ENCODE measurements around the gene DRC1.

Gene DRC1

DNA sequence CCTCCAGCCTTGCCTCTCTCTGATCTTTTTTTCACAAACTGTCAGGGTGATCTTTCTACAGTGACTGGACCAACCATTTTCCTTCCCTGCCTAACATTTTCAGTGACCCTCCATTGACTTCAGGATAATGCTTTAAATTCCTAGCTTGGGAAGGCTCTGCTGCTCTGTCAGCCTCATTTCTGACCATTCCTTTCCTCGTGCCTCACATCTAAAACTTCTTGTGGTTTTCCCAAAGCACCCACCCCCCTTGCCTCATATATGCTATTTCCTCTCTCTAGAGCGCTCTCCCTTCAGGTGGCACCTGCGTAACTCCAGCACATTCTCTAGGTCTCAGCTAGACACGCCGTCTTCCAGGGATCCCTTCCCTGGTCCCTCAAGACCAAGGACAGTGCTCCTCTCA, 37.2 kb downstream of the DRC1 start:
- TF ChIP-seq, protein P1, sequence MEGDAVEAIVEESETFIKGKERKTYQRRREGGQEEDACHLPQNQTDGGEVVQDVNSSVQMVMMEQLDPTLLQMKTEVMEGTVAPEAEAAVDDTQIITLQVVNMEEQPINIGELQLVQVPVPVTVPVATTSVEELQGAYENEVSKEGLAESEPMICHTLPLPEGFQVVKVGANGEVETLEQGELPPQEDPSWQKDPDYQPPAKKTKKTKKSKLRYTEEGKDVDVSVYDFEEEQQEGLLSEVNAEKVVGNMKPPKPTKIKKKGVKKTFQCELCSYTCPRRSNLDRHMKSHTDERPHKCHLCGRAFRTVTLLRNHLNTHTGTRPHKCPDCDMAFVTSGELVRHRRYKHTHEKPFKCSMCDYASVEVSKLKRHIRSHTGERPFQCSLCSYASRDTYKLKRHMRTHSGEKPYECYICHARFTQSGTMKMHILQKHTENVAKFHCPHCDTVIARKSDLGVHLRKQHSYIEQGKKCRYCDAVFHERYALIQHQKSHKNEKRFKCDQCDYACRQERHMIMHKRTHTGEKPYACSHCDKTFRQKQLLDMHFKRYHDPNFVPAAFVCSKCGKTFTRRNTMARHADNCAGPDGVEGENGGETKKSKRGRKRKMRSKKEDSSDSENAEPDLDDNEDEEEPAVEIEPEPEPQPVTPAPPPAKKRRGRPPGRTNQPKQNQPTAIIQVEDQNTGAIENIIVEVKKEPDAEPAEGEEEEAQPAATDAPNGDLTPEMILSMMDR (IDR thresholded peaks at IDR 0.05; ENCODE audit: low read depth, low read length): no peak
- no peak overlapping the region for H3K4me3 ChIP-seq (replicated peaks in 1 of 2; ENCODE audit: low read depth in 2 of 2, low read length in 2 of 2)
- DNase-seq (ENCODE audit: low read depth in 2 of 2): no peak

DNA sequence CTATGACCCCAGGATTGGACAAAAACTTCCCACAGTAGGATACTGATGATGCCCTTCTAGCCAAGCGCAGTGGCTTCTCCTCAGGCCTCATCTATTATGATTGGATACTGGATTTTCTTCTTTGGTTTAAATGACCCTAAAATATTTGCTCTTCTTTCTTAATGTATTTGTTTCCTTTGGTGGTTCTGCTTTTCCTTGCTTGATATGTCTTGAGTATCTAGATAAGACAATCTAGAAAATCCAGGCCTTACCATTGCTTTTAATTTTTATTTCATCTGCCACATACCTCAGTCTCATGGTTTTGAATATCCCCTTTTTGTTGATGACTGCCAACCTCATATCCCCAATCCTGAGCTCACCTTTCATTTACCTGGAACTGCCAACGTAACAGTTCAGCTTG, 40.6 kb downstream of the DRC1 start:
- H3K4me3 ChIP-seq (replicated peaks in 1 of 2; ENCODE audit: low read depth in 2 of 2, low read length in 2 of 2): no peak overlapping the region
- no peak for DNase-seq (ENCODE audit: low read depth in 2 of 2)
- TF ChIP-seq, protein P1 (IDR thresholded peaks at IDR 0.05; ENCODE audit: low read depth, low read length): no peak

DNA sequence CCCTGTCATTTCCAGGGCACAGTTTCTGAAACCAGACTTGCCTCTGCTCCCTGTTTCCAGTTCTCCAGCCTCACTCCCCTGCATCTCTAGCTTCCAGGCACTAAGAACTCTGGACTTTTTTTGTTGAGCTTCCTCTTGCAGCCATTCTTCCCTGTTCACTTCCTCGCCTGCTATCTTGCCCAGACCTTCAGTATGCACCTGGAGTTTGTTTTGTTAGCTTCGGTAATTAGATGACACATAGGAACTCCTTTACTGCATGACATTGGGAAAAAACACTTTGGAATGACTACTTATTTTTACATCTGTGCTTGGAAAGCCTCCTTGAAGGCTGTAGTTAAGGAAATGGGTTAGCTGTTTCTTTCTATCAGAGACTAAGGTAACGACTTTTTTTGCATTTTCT, 41.0 kb downstream of the DRC1 start:
- H3K4me3 ChIP-seq (replicated peaks in 1 of 2; ENCODE audit: low read depth in 2 of 2, low read length in 2 of 2): no peak overlapping the region
- TF ChIP-seq, protein P1 (IDR thresholded peaks at IDR 0.05; ENCODE audit: low read depth, low read length): no peak
- no peak for DNase-seq (ENCODE audit: low read depth in 2 of 2)

DNA sequence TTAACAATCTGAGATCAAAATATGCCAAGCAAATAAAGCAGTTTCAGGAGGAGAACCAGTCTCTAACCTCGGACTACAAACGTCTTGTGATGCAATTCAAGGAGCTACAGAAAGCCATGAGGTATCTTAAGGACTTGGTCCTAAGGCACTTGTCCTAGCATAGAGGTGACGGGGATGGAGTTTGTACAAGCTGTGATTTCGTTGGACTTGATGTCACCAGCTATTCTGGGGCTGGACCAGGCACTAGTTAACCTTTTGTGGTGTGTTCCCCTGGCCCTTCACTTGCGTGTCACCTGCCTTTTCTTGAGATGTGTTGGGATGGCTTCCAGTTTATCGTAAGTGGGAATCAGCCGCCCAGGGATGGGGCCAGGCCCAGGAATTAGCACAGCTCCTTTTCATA, 42.5 kb downstream of the DRC1 start:
- DNase-seq (ENCODE audit: low read depth in 2 of 2): no peak
- TF ChIP-seq, protein P1 (IDR thresholded peaks at IDR 0.05; ENCODE audit: low read depth, low read length): no peak
- H3K4me3 ChIP-seq (replicated peaks in 1 of 2; ENCODE audit: low read depth in 2 of 2, low read length in 2 of 2): no peak overlapping the region

DNA sequence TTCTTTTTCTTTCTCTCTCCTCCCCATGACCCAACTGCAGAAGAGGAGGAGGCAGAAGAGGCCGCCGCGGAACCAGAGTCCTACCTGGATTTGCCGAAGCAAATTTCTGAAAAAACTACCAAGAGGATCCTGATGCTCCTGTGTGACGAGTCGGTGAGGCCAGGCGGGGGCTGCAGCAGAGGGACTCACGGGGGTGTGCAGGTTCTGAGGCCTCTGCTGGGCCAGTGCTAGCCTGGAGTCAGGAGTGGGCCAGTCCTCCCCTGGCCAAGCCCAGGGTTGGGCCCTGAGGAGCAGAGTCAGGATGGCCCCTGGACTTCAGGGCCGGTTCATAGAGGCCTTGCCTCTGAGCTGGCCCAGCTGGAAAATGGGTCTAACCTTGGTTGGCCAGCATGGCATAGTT, 46.9 kb downstream of the DRC1 start:
- TF ChIP-seq, protein P1 (IDR thresholded peaks at IDR 0.05; ENCODE audit: low read depth, low read length): no peak
- no peak for DNase-seq (ENCODE audit: low read depth in 2 of 2)
- H3K4me3 ChIP-seq (replicated peaks in 1 of 2; ENCODE audit: low read depth in 2 of 2, low read length in 2 of 2): no peak overlapping the region

DNA sequence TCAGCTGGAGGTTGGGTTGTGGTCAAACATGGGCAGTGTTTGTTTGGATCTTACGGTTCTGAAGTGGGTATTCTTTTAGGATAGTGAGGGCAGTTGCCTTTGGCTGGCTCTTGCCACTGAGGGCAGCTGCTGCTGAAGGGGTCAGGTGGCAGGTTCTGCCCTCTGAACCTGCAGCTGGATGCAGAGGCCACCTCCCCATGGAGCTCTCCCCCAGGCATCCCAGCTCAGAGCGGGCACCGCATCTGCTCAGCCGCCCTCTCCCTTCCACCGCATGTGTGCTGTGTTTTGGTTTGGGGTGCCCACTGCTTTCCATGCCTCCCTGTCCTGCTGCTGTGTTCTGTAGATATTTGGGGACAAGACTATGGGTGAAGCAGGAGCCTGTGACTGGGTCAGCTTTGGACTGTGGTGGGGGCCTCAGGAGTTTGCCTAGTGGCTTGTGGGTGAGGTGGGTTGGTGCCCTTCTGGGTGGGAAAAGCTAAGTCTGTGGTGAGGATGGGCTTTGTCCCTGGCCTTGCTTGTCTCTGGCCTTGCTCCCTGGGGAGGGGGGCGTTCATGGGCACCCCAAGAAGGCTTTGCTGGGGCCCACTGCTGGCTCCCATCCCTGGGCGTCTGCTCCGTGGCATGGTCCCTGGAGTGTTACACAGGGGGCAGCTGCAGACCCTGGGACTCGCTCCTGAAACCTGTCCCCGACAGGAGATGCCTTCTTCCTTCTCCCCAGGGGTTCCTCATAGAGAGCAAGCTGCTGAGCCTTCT, 47.7 kb downstream of the DRC1 start:
- DNase-seq (ENCODE audit: low read depth in 2 of 2): no peak
- TF ChIP-seq, protein P1 (IDR thresholded peaks at IDR 0.05; ENCODE audit: low read depth, low read length): no peak
- no peak overlapping the region for H3K4me3 ChIP-seq (replicated peaks in 1 of 2; ENCODE audit: low read depth in 2 of 2, low read length in 2 of 2)
